Activated naive CD4-positive, alpha-beta T cell treated with anti-CD3 and anti-CD28 coated beads, Interleukin-2, amount 50 U/mL, for 24 hours (primary cell): Measurements from ENCODE around the gene C16orf95.
A peak's percentile ranks its signal among the peaks of the same experiment; 100 is the strongest.

Experiments
- H3K27ac Mint-ChIP-seq: one replicate; pipeline ENCODE4 v1.8.0; 2021; ENCODE audit warnings: mild to moderate bottlenecking, mixed read lengths
- H3K27me3 Mint-ChIP-seq: one replicate; pipeline ENCODE4 v1.8.0; 2021; ENCODE audit warnings: mixed read lengths
- H3K36me3 Mint-ChIP-seq: one replicate; pipeline ENCODE4 v1.8.0; 2021; ENCODE audit warnings: mixed read lengths
- H3K4me1 Mint-ChIP-seq: one replicate; pipeline ENCODE4 v1.8.0; 2021; ENCODE audit warnings: mixed read lengths
- H3K4me3 Mint-ChIP-seq: one replicate; pipeline ENCODE4 v1.8.0; 2021; ENCODE audit warnings: mild to moderate bottlenecking, mixed read lengths
- H3K9me3 Mint-ChIP-seq: one replicate; pipeline ENCODE4 v1.8.0; 2021; ENCODE audit warnings: mixed read lengths

The C16orf95 gene

GRCh38 chr16:87328846-87329245 lies 11.7 kb upstream of the C16orf95 start:
- Mint-ChIP-seq H3K27ac (no peak overlapping the region), H3K36me3 (no peaks in the 10 kb centered on the region), H3K9me3 (no peaks in the 10 kb centered on the region), H3K4me1 (peaks cover 8% of the 10 kb centered on the region), H3K4me3 (no peak overlapping the region), H3K27me3 (no peaks in the 10 kb centered on the region)

DNA sequence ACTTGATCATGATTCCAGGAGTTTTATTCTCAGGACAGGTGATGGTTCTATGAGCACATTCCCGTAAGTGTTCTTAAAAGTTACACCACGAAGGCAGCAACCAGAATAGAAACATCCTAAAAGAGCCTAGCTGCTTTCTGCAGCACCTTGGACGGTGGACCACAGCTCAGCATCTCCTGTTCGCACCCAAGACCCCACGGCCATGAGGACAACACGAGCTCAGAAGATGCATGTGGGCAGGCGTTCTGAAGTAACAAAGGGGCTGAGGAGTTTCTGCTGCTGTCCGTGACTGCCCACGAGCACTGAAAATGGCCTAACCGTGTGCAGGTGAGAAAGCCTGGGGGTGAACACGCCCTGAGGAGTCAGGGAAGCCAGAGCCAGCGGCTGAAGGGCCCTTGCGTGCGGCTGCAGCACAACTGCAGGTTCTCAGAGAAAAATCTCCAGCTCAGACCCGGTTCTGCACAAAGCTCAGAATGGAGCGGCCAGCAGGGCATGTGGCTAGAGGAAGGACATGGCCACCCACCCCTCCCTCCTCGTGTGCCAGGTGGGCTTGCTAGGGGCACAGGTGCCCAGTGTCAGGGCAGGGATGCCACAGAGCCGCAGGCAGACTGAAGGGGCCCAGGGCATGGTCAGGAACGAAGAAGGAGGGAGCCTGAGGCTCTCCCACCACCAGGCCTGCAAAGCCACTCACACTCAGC lies 10.8 kb upstream of the C16orf95 start:
- Mint-ChIP-seq H3K4me3 (no peak overlapping the region), H3K27me3 (no peaks in the 10 kb centered on the region), H3K4me1 (peaks cover 8% of the 10 kb centered on the region), H3K27ac (no peak overlapping the region), H3K36me3 (no peaks in the 10 kb centered on the region), H3K9me3 (no peaks in the 10 kb centered on the region)

GRCh38 chr16:87326151-87326571 lies 9.0 kb upstream of the C16orf95 start:
- Mint-ChIP-seq H3K9me3 (no peaks in the 10 kb centered on the region), H3K4me1 (peaks cover 8% of the 10 kb centered on the region), H3K36me3 (no peaks in the 10 kb centered on the region), H3K27me3 (no peaks in the 10 kb centered on the region), H3K4me3 (no peak overlapping the region), H3K27ac (no peak overlapping the region)

DNA sequence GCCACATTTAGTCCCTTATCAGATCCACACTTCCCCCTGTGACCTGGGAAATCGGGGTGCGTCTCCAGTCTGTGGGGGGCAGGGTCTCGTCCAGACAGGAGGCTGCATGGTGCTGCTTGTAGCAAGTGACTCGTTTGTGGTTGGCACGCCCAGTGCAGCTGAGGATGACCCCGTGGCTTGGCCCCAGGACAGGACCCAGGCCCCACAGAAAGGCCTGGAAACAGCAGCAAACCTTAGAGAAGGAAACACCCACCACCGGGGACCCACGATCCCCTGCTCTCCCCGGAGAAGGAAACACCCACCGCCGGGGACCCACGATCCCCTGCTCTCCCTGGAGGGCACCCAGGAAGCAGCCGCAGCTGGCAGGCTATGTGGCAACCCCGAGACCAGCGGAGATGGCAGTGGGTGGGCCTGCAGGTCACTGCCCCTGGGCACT lies 8.2 kb upstream of the C16orf95 start:
- H3K4me1 Mint-ChIP-seq: peaks cover 8% of the 10 kb centered on the region
- H3K36me3 Mint-ChIP-seq: no peaks in the 10 kb centered on the region
- no peaks in the 10 kb centered on the region for H3K27me3 Mint-ChIP-seq
- H3K4me3 Mint-ChIP-seq: no peak overlapping the region
- no peaks in the 10 kb centered on the region for H3K9me3 Mint-ChIP-seq
- no peak overlapping the region for H3K27ac Mint-ChIP-seq

DNA sequence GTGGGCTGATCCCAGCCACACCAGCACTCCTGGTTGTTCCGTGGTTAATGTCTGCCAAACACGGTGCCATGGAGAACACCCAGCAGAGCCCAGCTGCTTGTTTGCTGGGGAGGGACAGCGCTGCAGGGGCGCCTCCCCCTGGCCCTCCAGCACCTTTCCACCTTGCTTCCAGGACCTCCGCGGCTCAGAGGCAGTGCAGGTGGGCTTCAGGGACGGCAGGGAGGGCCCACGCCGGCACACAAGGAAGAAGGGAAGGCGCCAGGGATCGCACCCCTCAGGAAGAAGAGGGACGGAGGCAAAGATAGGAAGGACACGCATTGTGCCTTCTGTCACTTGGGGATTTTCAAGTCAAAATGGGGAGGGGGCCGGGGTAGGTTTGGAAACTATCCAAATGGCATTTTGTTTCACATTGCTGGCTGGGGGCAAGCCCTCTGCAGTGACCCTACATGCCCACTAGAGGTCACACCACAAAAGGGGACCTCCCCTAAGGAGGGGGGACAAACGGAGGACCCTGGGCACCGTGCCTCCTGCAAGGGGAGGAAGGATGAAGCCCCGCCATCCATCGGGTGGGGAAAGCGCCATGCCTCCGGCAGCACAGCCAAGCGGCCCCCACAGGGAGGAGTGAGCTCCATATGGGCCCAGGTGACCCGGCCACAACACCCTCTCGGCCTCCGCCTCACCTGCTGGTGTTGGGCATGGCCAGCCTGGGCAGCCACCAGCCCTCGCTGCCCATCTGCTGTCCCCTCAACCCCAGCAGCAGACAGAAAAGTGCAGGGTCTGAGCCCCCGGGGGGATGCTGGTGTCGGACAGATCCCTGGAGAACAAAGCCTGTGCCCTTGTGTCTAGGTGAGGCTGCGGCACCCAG lies 7.5 kb upstream of the C16orf95 start:
- no peaks in the 10 kb centered on the region for H3K27me3 Mint-ChIP-seq
- H3K9me3 Mint-ChIP-seq: no peaks in the 10 kb centered on the region
- H3K27ac Mint-ChIP-seq: no peak overlapping the region
- H3K36me3 Mint-ChIP-seq: no peaks in the 10 kb centered on the region
- H3K4me3 Mint-ChIP-seq: no peak overlapping the region
- H3K4me1 Mint-ChIP-seq: peaks cover 8% of the 10 kb centered on the region

- Mint-ChIP-seq H3K4me1 (peaks cover 11% of the 10 kb centered on the region), H3K27ac (no peak overlapping the region), H3K9me3 (no peaks in the 10 kb centered on the region), H3K4me3 (no peak overlapping the region), H3K27me3 (no peaks in the 10 kb centered on the region), H3K36me3 (no peaks in the 10 kb centered on the region)
Measured at GRCh38 chr16:87323727-87324410, 6.7 kb upstream of the C16orf95 start.

DNA sequence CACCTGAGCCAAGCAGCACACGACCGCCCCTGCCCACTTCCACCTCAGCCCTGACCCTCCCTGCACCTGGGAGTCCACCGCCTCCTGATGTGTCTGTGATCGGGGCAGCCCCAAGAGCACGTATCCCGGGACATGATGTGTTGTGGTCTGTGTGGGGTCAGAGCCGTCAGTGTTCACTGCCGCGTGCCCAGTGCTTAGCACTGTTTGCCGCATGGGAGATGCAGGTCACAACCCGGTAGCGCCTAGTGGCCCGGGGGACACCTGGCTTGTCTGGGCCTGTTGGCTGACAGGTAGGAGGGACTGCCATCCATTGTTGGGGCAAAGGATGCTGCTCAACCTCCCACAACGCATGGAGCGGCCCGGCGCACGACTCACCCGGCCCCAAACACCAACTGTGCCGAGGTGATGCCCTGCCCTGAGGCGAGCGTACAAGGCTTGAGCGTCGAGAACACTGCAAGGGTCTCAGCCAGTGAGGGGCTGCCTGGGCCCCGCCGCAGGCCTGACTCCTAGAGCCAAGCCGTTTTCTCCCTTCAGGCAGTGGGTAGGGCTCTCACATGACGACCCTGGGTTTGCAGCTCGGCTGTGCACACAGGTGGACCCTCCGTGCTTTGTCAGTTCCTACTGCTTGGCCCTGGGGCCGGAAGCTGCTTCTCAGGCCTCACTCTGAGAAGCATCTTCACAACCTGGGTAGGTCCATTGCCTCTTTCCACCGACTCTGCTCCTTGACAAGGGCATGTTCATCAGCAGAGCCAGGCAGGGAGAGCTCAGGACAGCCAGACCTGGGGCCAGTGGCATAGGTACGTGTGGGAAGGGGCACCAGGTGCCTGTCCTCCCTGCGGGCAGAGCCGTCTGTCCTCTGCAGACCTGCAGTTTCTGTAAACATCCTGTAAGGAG lies 5.9 kb upstream of the C16orf95 start:
- Mint-ChIP-seq H3K27ac (no peak overlapping the region), H3K4me3 (no peak overlapping the region), H3K27me3 (no peaks in the 10 kb centered on the region), H3K4me1 (peaks cover 19% of the 10 kb centered on the region), H3K9me3 (no peaks in the 10 kb centered on the region), H3K36me3 (no peaks in the 10 kb centered on the region)

- Mint-ChIP-seq H3K27me3 (no peaks in the 10 kb centered on the region), H3K36me3 (no peaks in the 10 kb centered on the region), H3K4me3 (no peak overlapping the region)
Measured at GRCh38 chr16:87322360-87322759, 5.2 kb upstream of the C16orf95 start.

GRCh38 chr16:87321336-87322107 lies 4.3 kb upstream of the C16orf95 start:
- Mint-ChIP-seq H3K9me3 (no peaks in the 10 kb centered on the region), H3K27me3 (no peaks in the 10 kb centered on the region), H3K36me3 (no peaks in the 10 kb centered on the region), H3K4me1 (peaks cover 19% of the 10 kb centered on the region), H3K27ac (peak overlapping the region; percentile 8), H3K4me3 (no peak overlapping the region)

More at GRCh38 chr16:87322360-87322759, 5.2 kb upstream of the C16orf95 start:
- H3K27ac Mint-ChIP-seq: no peak overlapping the region
- H3K9me3 Mint-ChIP-seq: no peaks in the 10 kb centered on the region
- H3K4me1 Mint-ChIP-seq: peaks cover 22% of the 10 kb centered on the region

DNA sequence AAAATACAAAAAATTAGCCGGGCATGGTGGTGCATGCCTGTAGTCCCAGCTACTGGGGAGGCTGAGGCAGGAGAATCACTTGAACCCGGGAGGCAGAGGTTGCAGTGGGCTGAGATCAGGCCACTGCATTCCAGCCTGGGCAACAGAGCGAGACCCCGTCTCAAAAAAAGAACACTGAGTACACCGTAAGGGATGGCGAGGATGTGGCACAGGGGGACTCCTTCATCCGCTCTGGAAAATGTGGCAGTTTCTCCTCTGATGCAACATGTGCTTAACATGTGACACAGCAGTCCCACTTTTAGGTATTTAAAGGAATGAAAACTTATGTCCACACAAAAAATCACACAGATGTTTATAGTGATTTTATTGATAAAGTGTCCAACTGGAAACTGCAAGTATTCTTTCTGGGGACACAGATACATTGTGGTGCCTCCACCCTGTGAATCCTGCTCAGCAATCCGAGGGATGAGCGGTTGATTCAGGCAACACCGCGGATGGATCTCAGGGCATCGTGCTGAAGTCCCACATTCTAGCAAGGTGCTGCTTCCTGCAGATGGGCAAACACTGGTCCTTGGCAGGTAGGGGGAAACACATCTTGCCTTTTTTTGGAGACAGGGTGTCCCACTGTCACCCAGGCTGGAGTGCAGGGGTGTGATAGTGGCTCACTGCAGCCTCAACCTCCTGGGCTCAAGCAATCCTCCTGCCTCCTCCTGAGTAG lies 3.5 kb upstream of the C16orf95 start:
- Mint-ChIP-seq H3K4me3 (no peak overlapping the region), H3K4me1 (peaks cover 14% of the 10 kb centered on the region), H3K27me3 (no peaks in the 10 kb centered on the region), H3K36me3 (no peaks in the 10 kb centered on the region), H3K9me3 (no peaks in the 10 kb centered on the region), H3K27ac (no peak overlapping the region)

- Mint-ChIP-seq H3K4me1 (peaks cover 14% of the 10 kb centered on the region), H3K9me3 (no peaks in the 10 kb centered on the region), H3K27ac (no peak overlapping the region), H3K36me3 (no peaks in the 10 kb centered on the region), H3K27me3 (no peaks in the 10 kb centered on the region), H3K4me3 (no peak overlapping the region)
Measured at GRCh38 chr16:87319997-87320491, 2.9 kb upstream of the C16orf95 start.

DNA sequence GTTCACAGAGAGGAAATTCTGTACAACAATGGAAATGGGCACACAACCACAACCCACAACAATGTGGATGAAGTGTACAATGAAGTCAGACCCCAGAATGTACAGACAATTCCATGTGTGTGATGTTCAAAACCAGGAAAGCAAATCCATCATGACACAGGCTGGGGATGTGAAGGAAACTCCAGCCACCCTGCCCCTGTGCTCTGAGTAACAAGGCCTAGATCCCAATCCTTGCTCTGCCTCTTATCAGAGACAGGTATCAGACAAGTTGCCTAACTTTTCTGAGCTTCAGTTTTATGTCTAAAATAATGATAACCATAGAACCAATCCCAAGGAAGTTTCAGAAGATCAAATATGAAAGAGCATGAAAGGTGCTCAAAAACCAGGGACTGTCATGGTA lies 1.8 kb upstream of the C16orf95 start:
- Mint-ChIP-seq H3K9me3 (no peaks in the 10 kb centered on the region), H3K36me3 (no peaks in the 10 kb centered on the region), H3K27ac (peak overlapping the region; percentile 56), H3K4me3 (peak overlapping the region; percentile 97), H3K27me3 (no peaks in the 10 kb centered on the region), H3K4me1 (peaks cover 14% of the 10 kb centered on the region)

- peaks cover 14% of the 10 kb centered on the region for H3K4me1 Mint-ChIP-seq
- no peaks in the 10 kb centered on the region for H3K27me3 Mint-ChIP-seq
- no peaks in the 10 kb centered on the region for H3K36me3 Mint-ChIP-seq
- peak overlapping the region; percentile 97 for H3K4me3 Mint-ChIP-seq
- H3K9me3 Mint-ChIP-seq: no peaks in the 10 kb centered on the region
- peak overlapping the region; percentile 98 for H3K27ac Mint-ChIP-seq
Measured at GRCh38 chr16:87317750-87318644, 805 bp upstream of the C16orf95 start.
